ENCODE results near the gene TMEM203.
A peak's percentile ranks its signal among the peaks of the same experiment; 100 is the strongest.

Gene TMEM203

DNA sequence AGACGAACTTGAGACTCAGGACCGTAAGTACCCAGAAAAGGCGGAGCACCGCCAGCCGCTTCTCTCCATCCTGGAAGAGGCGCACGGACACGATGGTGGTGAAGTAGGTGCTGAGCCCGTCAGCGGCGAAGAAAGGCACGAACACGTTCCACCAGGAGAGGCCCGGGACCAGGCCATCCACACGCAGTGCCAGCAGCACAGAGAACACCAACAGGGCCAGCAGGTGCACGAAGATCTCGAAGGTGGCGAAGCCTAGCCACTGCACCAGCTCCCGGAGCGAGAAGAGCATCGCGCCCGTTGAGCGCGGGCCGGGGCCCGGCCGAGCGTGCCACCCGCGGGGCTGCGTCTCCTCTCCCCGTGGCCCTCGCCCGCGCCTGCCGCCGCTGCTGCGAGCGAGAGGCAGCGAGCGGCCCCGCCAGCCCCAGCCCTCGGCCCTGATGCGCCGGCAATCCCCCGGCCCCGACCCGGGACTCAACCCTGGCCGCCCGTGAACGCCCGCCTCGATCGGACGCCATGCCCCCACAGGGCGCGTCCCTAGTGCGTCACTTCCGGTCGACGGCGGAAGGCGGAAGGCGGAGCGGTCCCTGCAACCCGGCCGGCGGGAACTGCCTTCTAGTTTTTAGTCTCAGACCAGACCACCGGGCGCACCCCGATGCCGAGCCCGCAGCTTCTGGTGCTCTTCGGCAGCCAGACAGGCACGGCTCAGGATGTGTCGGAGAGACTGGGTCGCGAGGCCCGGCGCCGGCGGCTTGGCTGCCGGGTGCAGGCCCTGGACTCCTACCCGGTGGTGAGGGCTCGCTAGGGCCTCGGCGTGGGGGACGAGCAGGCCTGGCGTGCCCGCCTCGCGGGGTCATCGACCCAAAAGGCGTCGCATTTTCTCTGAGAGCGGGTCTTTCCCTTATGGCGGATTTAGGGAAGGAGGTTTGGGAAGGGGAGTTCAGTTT, at the start of gene TMEM203, which contains the start of gene NDOR1:
TMEM203 (minus strand) TSS at position 523 of the 944 bp plus-strand sequence; CDS start at position 289, 234 bp downstream.
NDOR1 (plus strand) TSS at position 575 of the 944 bp plus-strand sequence; CDS start at position 653, 78 bp downstream.
- H3K4me3 ChIP-seq (replicated peaks; ENCODE audit: low read depth, low read length): peak within 1 kb of the TSS; percentile 67
- TF ChIP-seq, protein P1, sequence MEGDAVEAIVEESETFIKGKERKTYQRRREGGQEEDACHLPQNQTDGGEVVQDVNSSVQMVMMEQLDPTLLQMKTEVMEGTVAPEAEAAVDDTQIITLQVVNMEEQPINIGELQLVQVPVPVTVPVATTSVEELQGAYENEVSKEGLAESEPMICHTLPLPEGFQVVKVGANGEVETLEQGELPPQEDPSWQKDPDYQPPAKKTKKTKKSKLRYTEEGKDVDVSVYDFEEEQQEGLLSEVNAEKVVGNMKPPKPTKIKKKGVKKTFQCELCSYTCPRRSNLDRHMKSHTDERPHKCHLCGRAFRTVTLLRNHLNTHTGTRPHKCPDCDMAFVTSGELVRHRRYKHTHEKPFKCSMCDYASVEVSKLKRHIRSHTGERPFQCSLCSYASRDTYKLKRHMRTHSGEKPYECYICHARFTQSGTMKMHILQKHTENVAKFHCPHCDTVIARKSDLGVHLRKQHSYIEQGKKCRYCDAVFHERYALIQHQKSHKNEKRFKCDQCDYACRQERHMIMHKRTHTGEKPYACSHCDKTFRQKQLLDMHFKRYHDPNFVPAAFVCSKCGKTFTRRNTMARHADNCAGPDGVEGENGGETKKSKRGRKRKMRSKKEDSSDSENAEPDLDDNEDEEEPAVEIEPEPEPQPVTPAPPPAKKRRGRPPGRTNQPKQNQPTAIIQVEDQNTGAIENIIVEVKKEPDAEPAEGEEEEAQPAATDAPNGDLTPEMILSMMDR (IDR thresholded peaks at IDR 0.05; ENCODE audit: low read depth, low read length, missing control alignments): no peak
- DNase-seq (ENCODE audit: extremely low read depth, low read depth): peak; percentile 32

GRCh38 chr9:137254624-137255447, 49.4 kb upstream of the TMEM203 start, which contains the start of gene NELFB:
Gene NELFB (plus strand): TSS chr9:137255327.
- H3K4me3 ChIP-seq (replicated peaks; ENCODE audit: low read depth, low read length): peak within 1 kb of the TSS; percentile 97
- DNase-seq (ENCODE audit: extremely low read depth, low read depth): peak; percentile 24
- TF ChIP-seq, protein P1 (IDR thresholded peaks at IDR 0.05; ENCODE audit: low read depth, low read length, missing control alignments): no peak

DNA sequence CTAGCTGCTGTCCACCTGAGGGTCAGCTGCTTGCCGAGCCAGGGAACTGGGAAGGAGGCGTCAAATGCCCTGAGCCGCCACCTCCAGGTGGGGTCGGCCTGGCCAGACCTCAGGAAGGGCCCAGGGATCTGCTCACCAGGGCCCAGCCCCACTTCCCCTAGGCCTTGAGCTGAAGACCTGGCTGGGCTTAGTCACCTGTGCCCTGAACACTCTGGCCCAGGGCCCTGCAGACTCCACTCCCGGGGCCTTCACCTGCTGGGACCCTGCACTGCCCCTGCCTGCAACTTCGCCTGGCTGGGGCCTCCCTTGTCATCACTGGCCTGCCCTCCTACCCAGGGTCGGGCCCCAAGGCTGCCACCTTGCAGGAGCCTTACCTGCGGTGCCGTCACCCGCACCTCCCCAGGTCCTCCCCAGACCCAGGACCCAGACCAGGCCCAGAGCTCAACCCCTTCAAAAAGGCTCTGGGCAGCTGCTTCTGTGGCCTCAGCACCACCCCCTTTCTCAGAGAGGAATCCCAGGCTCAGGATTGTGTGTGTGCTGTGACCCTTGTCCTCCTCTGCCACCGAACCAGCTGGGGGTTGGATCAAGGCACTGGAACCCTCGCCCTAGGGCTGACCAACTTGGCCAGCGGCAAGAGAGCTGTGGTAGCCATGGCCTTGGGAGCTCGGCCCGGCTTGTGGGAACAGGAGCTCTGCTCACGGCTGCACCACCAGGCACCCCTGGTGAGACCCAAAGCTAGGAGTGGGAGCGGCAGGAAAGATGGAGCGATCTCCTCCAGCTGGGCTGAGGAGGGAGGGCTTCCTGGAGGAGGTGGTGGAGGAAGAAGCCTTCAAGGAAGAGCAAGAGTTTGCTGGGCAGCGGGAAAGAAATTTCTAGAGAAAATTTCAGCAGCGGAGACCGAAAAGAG, 48.5 kb upstream of the TMEM203 start:
- TF ChIP-seq, protein P1 (IDR thresholded peaks at IDR 0.05; ENCODE audit: low read depth, low read length, missing control alignments): no peak
- no peak for DNase-seq (ENCODE audit: extremely low read depth, low read depth)
- H3K4me3 ChIP-seq (replicated peaks; ENCODE audit: low read depth, low read length): peak overlapping the region; percentile 97

- DNase-seq (ENCODE audit: extremely low read depth, low read depth): no peak
- no peak overlapping the region for H3K4me3 ChIP-seq (replicated peaks; ENCODE audit: low read depth, low read length)
- TF ChIP-seq, protein P1 (IDR thresholded peaks at IDR 0.05; ENCODE audit: low read depth, low read length, missing control alignments): no peak
Observed at GRCh38 chr9:137252555-137253506, 47.4 kb upstream of the TMEM203 start.

DNA sequence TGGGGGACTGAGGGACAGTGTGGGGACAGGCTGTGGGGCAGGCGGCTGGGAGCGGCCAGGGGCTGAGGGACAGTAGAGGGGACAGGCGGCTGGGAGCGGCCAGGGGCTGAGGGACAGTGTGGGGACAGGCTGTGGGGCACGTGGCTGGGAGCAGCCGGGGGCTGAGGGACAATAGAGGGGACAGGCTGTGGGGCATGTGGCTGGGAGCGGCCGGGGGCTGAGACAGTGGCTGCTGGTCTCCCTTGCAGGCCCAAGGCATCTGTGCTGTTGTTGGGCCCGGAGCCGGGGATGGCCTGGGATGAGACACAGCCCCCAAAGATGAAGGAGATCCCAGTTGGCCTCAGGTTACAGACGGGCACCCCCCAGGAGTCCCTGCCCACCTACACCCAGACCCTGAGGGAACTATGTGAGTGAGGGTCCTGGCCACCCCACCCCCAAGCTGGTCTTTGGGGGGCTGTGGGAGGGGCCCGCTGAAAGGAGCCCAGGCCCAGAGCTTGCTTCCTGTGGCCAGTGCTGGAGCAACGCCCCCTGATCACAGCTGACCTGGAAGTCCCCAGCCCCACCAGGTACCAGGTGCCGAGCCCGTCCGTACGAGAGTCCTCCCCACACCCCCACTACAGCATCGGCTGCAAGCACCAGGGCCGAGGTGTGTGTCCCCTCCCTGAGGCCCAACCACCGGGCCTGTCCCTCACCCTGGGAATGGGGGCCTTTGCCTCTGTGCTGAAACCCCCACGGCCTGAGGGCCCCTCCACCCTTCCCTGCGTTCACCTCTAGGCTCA, 46.2 kb upstream of the TMEM203 start:
- DNase-seq (ENCODE audit: extremely low read depth, low read depth): no peak
- no peak overlapping the region for H3K4me3 ChIP-seq (replicated peaks; ENCODE audit: low read depth, low read length)
- TF ChIP-seq, protein P1 (IDR thresholded peaks at IDR 0.05; ENCODE audit: low read depth, low read length, missing control alignments): no peak
